GM19468 (cell line): ENCODE data around the gene USP35.
"Not testable (repeated sequence)": the region's sequence is repeated elsewhere in the genome, so short reads cannot be mapped to it uniquely, and the experiment has no call there.

Experiments used
- ATAC-seq: cut with Tn5 transposase; IDR thresholded peaks from one replicate; pipeline ENCODE4 v1.9.1; 2021; ENCODE audit warnings: mild to moderate bottlenecking, moderate library complexity, moderate number of reproducible peaks; ENCODE audit not compliant: unreplicated experiment; ENCODE audit errors: extremely low read depth

The USP35 gene

GRCh38 chr11:78168539-78169477 is 19.9 kb upstream of the USP35 start:
- ATAC-seq, result no peak

GRCh38 chr11:78170413-78170812 is 18.3 kb upstream of the USP35 start:
- ATAC-seq, result no peak

GRCh38 chr11:78170874-78171549 is 17.7 kb upstream of the USP35 start:
- no peak for ATAC-seq

- ATAC-seq, result no peak
Measured at GRCh38 chr11:78171951-78172350, 16.8 kb upstream of the USP35 start.

- ATAC-seq, result not testable (repeated sequence)
Measured at GRCh38 chr11:78175862-78176261, 12.9 kb upstream of the USP35 start.

GRCh38 chr11:78176605-78177141 is 12.0 kb upstream of the USP35 start:
- ATAC-seq, result no peak

GRCh38 chr11:78177216-78177615 is 11.5 kb upstream of the USP35 start:
- ATAC-seq, result no peak

GRCh38 chr11:78179459-78180071 is 9.2 kb upstream of the USP35 start:
- ATAC-seq, result no peak

- ATAC-seq, result no peak
Measured at GRCh38 chr11:78180751-78181150, 8.0 kb upstream of the USP35 start.

GRCh38 chr11:78181185-78181584 is 7.5 kb upstream of the USP35 start:
- ATAC-seq, result no peak

GRCh38 chr11:78187366-78188285 is 1.1 kb upstream of the USP35 start:
- ATAC-seq, result no peak

GRCh38 chr11:78189174-78189724 is 530 bp downstream of the USP35 start:
- no peak for ATAC-seq

- ATAC-seq, result no peak
Measured at GRCh38 chr11:78189851-78190250, 1.1 kb downstream of the USP35 start.

- no peak for ATAC-seq
Measured at GRCh38 chr11:78190374-78190773, 1.7 kb downstream of the USP35 start.

GRCh38 chr11:78190871-78191538 is 2.3 kb downstream of the USP35 start:
- no peak for ATAC-seq

- no peak for ATAC-seq
Measured at GRCh38 chr11:78192223-78192719, 3.6 kb downstream of the USP35 start.

- ATAC-seq, result no peak
Measured at GRCh38 chr11:78192911-78193351, 4.2 kb downstream of the USP35 start.

- ATAC-seq, result no peak
Measured at GRCh38 chr11:78193806-78194205, 5.1 kb downstream of the USP35 start.

- ATAC-seq, result no peak
Measured at GRCh38 chr11:78194490-78194889, 5.8 kb downstream of the USP35 start.
